ENCODE measurements around the gene CUL4A.
A peak's percentile ranks its signal among the peaks of the same experiment; 100 is the strongest.
"Not testable (repeated sequence)": the region's sequence is repeated elsewhere in the genome, so short reads cannot be mapped to it uniquely, and the experiment has no call there.

CUL4A gene

DNA sequence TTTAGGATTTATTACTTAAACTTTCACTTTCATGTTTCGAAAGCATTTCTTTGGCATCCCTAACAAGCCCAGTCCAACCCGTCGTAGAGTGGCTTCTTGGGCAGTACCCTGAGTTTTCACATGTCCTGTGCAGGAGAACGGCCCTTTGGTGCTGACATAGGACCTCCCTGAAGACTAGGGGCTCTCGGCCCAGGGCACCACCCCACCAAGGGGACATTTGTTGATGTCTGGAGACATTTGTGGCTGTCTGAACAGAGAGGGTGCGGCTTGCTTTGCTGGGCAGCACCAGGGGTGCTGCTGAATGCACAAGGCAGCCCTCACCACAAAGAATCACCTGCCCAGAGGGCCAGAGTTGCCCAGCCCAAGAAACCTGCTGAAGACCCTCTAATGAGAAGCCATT lies 30.6 kb downstream of the CUL4A start:
- DNase-seq: no peak

DNA sequence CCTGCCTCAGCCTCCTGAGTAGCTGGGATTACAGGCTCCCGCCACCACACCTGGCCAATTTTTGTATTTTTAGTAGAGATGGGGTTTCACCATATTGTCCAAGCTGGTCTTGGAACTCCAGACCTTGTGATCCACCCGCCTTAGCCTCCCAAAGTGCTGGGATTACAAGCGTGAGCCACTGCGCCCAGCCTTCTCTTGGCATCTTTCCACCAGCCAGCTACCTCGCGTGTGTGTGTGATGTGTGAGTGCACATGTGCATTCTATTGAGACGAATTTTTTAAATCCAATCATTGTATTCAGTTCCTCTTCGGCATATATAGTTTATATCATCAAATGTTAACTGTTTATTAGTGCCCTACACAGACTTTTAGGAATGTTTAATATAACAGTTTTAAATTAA lies 32.2 kb downstream of the CUL4A start:
- peak; percentile 56 for DNase-seq

- DNase-seq: no peak
Measured at GRCh38 chr13:113243847-113244246, 34.4 kb downstream of the CUL4A start.

- DNase-seq: no peak
Measured at GRCh38 chr13:113245849-113246796, 36.7 kb downstream of the CUL4A start.

DNA sequence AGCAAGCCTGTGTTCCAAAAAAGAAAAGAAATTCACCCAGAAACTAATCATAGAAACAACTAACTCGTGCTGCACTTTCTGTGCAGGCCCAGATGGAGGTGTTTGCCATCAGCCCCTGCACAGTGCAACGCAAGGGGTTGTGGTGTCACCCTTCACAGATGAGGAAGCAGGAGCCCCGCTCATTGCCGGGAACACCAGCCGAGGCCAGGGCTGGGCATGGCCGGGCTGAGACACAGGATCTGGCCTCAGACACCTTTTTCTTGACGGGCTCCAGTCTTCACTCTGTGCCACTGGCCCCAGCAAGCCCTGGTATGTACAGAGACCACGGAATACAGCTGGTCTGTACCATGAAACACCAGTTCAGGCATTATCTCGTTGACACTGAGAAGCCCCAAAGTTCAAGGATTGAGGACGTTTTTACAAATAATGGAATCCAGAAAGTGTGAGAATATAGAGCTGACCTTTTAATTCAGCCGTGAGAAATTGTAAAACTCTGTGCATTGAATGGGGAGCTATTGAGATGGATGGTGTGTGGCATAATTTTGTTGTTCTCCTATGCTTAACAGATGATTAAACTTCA lies 43.2 kb downstream of the CUL4A start:
- DNase-seq: no peak

- not testable (repeated sequence) for DNase-seq
Measured at GRCh38 chr13:113257908-113258307, 48.5 kb downstream of the CUL4A start.

DNA sequence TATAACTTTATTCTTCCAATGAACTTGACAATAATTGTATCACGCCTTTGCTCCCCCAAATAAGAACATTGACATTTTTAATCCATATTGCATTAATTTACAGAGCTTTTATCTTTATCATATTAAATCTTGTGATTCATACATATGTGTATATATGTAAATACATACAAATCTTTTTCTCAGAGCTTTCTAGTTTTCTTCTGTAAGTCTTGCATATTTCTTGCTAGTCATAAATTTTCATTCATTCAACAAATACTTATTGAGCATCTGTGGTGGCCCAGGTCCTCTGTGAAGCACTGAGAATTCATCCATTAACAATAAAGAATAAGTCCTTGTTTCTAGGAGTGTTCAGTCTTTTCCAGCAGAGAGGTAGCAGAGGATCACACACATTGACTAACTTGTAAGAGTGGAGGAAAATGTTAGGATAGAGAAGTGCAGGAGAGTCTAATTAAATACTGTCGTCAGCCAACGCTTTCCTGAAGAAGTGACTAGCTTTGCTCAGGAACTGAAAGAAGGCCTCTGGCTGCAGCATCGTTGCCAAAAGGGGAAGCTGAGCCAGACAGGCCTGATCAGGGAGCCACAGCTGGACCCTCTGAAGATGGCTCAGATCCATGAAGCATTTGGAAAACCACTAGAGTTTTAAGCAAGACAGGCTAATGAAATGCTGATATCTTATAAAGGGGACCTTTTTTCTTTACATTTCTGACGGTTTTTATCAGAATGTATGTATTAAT lies 49.1 kb downstream of the CUL4A start:
- DNase-seq: no peak

DNA sequence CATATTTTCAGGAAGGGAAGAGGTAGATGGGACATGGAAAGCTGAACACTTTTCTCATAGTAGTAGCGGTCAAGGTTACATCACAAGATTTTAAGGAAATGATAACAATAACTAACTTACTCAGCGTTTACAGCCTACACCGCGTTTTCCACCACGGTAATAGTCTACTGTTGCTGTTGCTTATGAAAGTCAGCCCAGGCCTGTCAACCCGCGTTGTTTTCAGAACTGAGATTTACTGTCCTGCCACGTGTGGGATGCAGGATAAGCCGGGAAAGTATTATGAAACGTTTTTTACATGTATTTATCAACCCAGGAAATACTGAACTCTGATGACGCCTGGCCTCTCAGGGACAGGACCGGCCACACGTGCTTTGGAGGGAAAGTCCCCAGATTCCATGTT lies 51.6 kb downstream of the CUL4A start:
- DNase-seq: no peak

- not testable (repeated sequence) for DNase-seq
Measured at GRCh38 chr13:113263016-113263415, 53.6 kb downstream of the CUL4A start.

GRCh38 chr13:113267642-113268405 lies 58.4 kb downstream of the CUL4A start:
- DNase-seq: no peak

DNA sequence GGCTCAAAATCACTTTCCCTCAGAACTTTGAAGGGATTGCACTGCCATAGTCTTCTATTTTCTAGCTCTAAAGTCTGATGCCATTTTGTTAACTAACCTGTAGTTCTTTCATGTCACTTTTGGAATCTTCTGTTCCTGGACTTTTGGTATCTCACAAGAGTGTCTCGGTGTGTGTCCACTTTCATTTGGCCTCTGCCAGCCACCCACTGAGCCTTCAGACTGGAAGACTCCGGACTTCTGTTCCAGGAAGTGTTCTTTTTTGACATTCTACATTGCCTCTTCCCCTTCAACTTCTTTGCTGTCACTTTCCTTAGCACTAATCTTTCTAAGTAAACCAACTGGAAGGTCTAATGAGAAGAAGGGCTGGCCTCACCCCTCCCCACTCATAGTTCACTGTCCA lies 62.6 kb downstream of the CUL4A start:
- DNase-seq: no peak

DNA sequence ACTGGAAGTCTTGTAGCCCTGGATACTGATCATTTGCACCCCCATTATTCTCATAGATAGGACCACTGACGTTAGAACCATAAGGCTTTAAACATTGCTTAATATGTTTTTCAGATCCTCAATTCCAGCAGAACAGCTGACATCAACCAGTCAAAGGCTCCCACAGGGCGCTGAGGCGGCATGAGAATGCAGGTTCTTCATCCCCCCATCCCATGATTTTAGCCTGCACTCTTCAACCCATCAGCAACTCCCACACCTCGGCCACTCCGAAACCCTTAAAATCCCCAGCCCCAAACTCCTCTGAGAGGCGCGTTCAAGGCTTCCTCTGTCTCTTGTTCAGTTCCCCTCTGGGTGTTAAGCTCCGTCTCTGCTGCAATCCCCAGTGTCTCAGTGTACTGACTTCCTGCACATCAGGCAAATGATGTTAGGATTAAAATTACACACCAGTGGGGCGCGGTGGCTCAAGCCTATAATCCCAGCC lies 63.3 kb downstream of the CUL4A start:
- DNase-seq: no peak

- no peak for DNase-seq
Measured at GRCh38 chr13:113273321-113273720, 63.9 kb downstream of the CUL4A start.

DNA sequence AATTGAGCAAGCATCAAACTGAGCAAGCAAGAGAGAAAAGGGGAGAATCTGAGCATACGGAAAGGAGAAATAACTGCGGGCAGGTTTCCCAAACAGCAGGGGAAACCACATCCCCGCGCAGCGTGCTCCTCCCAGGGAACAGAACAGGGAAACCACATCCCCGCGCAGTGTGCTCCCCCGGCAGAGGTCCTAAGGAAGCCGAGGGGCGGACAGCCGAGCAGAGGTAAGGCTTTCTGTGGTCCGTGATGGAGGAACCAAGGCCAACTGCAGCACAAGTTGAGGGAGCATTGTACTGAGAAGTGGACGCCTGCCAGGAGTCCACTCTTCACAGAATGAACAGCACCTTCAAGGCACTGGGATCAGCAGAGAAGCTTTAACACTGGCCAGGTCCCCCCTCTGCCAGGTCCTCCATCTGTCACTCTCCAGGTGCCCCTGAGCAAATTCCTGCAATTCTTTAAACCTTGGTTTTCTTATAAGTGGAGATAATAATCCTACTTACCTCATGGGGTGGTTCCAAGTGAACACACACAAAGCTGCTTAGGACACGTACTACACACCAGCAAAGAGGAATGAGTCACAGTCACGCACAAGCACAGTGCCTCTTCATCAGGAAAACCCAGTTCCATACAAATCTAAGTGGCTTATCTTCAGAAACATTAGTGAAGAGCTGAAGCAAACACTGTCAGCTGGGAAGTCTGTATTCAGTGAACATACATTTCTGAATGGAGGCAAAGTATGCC lies 64.6 kb downstream of the CUL4A start:
- no peak for DNase-seq

- DNase-seq: no peak
Measured at GRCh38 chr13:113274721-113275120, 65.3 kb downstream of the CUL4A start.

DNA sequence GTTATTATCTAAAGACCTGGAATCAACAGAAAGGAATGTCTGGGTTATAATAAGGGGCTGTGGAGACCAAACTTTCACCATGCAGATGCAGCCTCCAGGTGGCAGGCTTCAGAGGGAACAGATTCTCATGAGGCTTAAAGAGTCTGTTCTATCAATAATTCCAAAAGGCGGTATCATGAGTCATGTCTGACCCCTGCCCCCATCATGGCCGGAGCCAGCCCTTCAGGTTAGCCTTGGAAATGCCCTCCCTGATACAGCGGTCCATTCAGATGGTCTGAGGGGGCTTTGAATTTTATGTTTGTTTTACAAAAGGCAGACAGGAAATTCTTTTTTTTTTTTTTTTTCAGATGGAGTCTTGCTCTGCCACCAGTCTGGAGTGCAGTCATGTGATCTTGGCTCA lies 66.0 kb downstream of the CUL4A start:
- DNase-seq: no peak

- no peak for DNase-seq
Measured at GRCh38 chr13:113280126-113280525, 70.7 kb downstream of the CUL4A start.

GRCh38 chr13:113283904-113284303 lies 74.5 kb downstream of the CUL4A start:
- DNase-seq: no peak

DNA sequence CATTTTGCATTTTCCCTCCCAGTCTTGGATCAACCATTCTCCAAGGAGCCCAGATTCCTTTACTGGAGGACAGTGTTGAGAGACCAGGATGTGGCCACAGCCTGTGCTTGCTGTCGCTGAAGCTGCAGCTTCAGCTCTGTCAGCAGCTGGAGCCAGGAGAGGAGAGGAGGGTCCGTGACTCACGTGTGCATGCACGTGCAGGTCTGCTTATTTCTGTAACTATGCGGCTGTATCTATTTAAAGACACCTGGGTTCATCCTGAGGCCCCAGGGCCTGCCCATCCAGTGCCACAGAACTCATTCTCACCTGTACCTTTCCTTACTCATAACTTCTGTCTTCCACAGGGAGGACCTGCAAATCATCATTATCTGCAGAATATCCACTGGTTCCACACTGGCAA lies 79.5 kb downstream of the CUL4A start:
- DNase-seq: no peak

- DNase-seq: no peak
Measured at GRCh38 chr13:113291129-113291528, 81.7 kb downstream of the CUL4A start.

DNA sequence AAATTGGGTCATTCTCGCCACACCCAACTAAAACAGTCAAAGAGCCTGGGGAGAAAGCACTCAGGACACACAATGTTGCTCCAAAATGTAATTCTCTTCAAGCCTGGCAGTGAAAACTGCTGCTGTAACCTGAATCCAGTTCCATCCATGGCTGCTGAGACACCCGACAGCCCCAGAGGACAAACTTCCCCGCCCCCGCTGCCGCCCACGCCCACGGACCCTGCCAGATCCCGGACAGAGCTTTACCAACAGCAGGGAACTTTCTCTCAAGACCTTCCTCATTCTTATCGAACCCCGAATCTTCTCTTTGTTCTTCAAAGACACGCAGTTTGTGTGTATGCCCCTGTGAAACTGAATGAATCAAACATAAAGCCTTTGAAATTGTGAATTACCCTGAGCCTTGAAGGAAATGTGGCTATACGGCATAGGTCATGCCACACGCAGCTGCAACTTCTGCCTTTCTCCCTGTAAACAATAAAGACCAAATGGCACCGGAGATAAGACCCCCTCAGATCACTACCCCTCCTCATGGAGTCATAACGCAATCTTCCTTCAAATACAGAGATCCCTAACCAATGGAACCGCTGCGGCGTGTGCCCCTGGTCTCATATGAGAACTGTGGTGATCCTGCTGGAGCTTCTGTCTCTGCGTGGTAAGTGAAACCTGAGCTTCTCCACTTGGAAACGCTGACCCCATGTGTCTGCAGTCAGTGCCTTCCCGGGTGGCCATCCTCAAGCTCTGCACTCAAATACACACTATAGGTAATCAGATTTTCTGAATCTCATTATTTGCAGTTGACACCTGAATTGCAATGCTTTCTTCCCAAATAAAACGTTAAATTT lies 82.8 kb downstream of the CUL4A start:
- no peak for DNase-seq
